Effector CD4-positive, alpha-beta T cell (primary cell): ENCODE data around the gene FEN1.

Source experiments
- DNase-seq: peaks from one replicate; pipeline ENCODE4 v3.0.0-alpha.2; 2020

FEN1 gene

GRCh38 chr11:61775606-61776554 lies 16.8 kb upstream of the FEN1 start:
- no peak for DNase-seq

GRCh38 chr11:61776561-61777075 lies 16.1 kb upstream of the FEN1 start:
- peak; percentile 44 for DNase-seq

GRCh38 chr11:61777234-61778090 lies 15.2 kb upstream of the FEN1 start:
- peak; percentile 55 for DNase-seq

GRCh38 chr11:61778357-61778886 lies 14.3 kb upstream of the FEN1 start:
- DNase-seq, result no peak

DNA sequence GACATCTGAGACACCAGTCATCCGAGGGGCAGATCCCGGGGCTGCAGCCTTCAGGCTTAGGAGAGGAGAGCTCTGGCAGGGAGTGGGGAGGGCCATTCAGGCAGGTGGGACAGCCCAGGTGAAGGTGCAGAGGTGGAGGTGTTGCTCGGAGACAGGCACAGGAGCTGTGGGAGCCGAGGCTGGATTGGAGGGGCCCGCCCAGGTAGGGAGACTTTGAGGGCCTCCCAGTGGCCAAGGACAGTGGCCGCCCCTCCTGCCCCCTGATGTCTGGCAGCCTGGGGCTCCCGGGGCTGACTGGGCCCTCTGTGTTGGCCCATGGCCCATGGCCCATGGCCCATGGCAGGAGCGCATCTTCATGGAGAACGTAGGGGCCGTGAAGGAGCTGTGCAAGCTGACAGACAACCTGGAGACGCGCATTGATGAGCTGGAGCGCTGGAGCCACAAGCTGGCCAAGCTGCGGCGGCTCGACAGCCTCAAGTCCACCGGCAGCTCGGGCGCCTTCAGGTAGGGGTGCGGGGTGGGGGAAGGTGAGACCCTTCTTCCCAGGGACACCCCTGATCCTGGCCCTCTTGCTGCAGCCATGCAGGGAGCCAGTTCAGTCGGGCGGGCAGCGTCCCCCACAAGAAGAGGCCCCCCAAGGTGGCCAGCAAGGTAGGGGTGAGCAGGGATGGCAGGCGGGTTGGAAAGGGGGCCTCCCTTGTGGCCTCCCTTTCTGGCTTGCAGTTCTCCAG lies 13.6 kb upstream of the FEN1 start:
- DNase-seq, result no peak

DNA sequence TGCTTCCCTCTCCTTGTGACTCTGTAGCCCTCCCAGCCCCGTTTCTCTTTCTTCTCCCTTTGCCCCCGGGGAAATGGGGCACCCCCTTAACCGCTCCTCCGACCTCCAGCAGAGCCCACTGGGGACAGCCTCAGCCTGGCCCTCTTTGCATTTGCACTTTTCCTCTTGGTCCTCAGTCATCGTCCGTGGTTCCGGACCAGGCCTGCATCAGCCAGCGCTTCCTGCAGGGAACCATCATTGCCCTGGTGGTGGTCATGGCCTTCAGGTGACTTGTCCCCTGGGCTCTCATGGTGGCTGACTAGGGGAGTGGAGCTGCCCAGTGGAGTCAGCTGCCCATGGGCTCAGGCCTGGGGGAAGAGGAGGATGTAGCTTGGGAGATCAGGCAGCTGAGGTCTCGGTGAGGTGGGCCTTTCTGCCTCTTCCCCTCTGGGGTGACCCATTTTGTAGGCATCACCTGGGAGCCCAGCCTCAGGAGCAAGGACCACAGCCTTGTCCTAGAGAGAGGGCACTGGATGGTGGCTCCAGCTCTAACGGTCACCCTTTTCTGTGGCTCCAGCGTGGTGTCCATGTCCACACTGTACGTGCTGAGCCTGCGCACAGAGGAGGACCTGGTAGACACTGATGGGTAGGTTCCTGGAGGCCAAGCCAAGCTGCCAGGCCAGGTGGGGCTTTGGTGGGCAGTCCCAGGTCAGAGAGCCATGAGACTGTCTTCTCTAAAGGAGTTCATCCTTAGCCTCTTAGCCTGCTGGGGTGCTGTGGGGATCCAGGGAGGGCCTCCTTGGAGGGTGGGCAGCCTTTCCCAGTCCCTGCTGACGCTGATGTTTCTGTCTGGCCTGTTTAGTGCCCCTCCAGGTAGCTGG lies 12.8 kb upstream of the FEN1 start:
- no peak for DNase-seq

- no peak for DNase-seq
Observed at GRCh38 chr11:61780581-61781162, 12.0 kb upstream of the FEN1 start.

DNA sequence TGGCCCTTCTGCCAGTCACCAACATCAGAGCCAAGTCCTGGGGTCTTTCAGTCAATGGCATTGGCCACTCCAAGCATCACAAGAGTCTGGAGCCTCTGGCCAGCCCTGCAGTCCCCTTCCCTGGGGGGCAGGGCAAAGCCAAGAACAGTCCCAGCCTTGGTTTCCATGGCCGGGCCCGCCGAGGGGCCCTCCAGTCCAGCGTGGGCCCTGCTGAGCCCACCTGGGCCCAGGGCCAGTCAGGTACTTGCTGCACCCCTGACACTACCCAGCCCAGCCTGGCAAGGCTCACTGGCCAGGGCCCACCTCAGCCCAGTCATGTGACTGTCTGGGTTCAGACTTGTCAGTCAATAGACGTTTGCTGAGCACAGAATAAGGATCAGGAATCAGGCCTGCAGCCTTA lies 11.1 kb upstream of the FEN1 start:
- DNase-seq, result no peak

DNA sequence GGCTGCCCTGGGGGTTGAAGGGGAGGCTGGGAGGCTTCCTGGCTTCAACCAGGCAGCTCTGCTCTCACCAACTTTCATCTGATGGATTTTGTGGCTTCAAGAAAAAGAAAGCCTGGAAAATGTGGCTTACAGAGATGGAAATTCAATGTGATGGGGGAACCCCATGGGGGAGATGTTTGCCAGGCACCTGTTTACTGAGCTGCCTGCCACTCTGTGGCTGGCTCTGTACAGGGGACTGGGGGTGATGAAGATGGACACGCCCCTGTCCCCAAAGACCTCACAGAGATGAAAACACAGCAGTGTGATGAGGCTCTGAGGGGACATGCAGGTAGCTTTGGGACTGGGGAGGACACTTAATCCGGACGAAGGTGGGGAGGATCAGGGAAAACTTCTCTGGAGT lies 10.4 kb upstream of the FEN1 start:
- no peak for DNase-seq

DNA sequence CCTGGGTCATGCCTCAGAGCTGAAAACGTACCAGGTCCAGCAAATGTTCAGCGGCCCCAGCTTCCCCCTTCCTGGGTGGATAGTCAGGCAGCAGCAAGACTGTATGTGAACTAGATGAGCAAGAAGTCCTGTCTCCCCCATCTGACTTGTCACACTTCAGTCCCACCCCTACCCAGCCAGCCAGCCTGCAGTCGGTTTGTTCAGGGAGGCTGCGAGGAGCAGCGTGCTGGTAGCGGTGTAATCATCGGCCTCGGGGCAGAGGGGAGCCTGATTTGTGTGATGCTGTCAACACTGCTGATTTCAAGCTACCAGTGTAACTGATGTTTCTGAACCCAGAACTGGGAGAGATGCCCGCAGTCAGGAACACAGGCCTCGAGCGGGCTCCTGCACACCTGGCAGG lies 9.9 kb upstream of the FEN1 start:
- DNase-seq, result no peak

DNA sequence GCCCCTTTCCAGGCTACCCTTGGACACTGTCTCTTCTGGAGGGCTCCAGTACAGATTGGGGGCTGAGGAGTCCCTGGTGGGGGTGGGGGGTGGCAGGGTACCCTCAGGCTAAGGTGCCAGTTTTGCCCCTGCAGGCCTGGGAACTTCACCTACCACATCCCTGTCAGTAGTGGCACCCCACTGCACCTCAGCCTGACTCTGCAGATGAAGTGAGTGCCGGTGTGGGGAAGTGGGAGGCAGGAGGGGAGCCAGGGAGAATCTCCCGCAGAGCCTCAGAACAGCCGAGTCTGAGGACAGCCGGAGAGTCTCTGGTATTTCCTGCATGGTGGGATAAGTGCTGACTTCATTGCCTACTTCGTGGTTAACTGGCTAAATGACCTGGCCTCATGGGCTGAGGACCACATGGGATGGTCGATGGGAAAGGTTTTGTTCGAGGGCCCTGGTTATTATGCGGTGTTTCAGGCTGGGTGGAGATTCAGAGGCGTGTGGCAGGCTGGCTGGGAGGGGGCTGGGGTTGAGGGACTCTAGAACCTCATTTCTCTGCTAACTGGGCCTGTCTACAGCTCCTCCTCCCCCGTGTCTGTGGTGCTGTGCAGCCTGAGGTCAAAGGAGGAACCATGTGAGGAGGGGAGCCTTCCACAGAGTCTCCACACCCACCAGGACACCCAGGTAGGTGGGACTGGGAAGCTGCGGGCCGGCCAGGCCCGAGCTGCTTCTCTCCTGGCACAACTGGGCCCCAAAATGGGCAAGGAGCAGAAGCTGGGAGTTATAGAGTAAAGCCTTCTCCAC lies 8.8 kb upstream of the FEN1 start:
- no peak for DNase-seq

DNA sequence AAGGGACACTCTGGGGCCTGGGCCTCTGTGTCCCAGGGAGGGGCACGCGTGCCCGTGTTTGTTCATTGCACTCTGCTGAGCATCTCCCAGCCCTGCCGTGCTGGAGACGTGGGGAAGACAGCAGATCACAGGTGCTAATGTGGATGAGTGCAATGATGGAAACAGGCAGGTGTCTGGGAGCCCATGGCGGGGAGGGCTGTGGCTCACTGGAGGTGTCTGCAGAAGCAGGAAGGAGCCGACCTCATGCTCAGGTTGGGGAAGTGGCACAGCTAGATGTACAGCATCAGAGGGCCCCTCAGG lies 8.3 kb upstream of the FEN1 start:
- DNase-seq, result no peak

GRCh38 chr11:61785837-61786402 lies 6.8 kb upstream of the FEN1 start:
- no peak for DNase-seq

- no peak for DNase-seq
Observed at GRCh38 chr11:61787928-61788491, 4.7 kb upstream of the FEN1 start.

- DNase-seq, result peak; percentile 14
Observed at GRCh38 chr11:61791737-61792309, 888 bp upstream of the FEN1 start.

- DNase-seq, result no peak
Observed at GRCh38 chr11:61793083-61793828, 545 bp downstream of the FEN1 start.

DNA sequence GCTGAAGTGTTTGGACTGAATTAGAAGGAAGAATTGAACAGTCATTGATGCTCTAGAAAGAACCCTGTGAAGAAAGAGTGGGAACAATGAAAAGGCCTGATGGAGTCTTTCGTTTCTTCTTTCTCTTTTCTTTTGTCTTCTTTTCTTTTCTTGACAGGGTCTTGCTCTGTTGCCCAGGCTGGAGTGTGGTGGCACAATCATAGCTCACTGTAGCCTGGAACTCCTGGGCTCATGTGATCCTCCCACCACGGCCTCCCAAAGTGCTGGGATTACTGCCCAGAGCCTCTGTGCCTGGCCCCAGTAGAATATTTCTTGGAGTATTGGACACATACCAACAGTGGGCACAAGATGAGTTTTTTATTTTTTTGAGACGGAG lies 1.1 kb downstream of the FEN1 start:
- no peak for DNase-seq

DNA sequence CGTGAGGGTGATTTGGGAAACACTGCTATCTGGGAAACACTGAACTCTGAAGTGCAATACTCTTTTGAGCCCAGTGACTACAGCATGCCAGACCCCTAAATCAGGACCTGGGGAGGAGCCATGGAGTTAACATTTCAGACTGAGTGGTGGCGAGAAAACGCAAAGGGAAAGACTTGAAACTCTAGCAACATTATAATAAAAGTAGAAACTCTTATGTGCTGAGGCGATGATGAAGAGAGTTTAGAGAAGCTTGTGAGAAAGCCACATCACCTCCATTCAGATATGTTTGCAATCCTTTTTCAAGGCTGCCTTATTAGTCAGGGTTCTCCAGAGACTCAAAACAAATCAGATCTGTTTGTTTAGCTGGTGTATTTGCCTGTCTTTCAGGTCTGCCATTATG lies 1.9 kb downstream of the FEN1 start:
- DNase-seq, result no peak

DNA sequence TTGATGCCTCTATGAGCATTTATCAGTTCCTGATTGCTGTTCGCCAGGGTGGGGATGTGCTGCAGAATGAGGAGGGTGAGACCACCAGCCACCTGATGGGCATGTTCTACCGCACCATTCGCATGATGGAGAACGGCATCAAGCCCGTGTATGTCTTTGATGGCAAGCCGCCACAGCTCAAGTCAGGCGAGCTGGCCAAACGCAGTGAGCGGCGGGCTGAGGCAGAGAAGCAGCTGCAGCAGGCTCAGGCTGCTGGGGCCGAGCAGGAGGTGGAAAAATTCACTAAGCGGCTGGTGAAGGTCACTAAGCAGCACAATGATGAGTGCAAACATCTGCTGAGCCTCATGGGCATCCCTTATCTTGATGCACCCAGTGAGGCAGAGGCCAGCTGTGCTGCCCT lies 2.7 kb downstream of the FEN1 start:
- no peak for DNase-seq
